GM06990 (cell line): ENCODE results near the gene GLRA1.

ENCODE experiments used
- DNase-seq: peaks from one replicate; pipeline ENCODE4 v3.0.0-alpha.2; 2011; ENCODE audit not compliant: insufficient read length; ENCODE audit errors: extremely low read depth
- H3K27me3 ChIP-seq: replicated peaks from 2 replicates; pipeline ENCODE4 v1.6.0; 2011; ENCODE audit warnings: low read length; ENCODE audit not compliant: control insufficient read depth, insufficient read depth
- H3K36me3 ChIP-seq: 2 replicates; pipeline ENCODE4 v1.5.1; 2011; ENCODE audit warnings: low read length; ENCODE audit not compliant: control insufficient read depth, insufficient read depth
- H3K4me3 ChIP-seq: replicated peaks from 2 replicates; pipeline ENCODE4 v1.5.1; 2011; ENCODE audit warnings: low read depth, mild to moderate bottlenecking, control low read depth, low read length
- TF ChIP-seq, protein P1 (sequence below): IDR thresholded peaks from 2 replicates; pipeline ENCODE4 v1.5.1; 2011; ENCODE audit warnings: low read length, control low read depth, mild to moderate bottlenecking, inconsistent platforms; ENCODE audit not compliant: insufficient read depth, poor library complexity, severe bottlenecking

Gene GLRA1

DNA sequence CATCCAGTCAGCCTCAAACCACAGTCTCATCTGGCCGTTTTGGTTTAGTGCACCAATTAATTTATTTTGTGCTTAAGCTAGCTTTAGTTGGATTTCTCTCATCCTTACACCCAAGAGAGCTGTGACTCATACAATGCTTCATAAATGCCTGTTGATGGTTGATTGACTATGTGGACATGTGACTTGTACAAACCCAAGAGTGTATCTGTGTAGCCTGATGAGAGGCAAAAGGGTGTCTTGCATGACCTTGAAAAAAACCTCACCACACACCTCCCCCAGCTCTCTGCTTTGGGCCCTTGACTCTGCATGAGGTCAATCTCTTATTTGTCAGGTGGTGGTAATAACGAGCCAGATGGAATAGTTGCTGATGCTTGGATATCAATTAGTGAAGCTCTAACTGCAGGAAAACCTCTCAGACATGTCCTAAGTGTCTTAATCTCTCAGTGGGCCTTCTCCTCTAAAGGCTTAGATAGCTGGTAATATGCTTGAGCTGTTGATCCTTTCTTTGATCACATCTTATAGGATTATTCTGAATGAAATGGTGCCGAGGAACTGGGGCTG is 10.6 kb upstream of the GLRA1 start:
- no peak overlapping the region for H3K4me3 ChIP-seq
- TF ChIP-seq, protein P1, sequence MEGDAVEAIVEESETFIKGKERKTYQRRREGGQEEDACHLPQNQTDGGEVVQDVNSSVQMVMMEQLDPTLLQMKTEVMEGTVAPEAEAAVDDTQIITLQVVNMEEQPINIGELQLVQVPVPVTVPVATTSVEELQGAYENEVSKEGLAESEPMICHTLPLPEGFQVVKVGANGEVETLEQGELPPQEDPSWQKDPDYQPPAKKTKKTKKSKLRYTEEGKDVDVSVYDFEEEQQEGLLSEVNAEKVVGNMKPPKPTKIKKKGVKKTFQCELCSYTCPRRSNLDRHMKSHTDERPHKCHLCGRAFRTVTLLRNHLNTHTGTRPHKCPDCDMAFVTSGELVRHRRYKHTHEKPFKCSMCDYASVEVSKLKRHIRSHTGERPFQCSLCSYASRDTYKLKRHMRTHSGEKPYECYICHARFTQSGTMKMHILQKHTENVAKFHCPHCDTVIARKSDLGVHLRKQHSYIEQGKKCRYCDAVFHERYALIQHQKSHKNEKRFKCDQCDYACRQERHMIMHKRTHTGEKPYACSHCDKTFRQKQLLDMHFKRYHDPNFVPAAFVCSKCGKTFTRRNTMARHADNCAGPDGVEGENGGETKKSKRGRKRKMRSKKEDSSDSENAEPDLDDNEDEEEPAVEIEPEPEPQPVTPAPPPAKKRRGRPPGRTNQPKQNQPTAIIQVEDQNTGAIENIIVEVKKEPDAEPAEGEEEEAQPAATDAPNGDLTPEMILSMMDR, result no peak
- no peaks in the 10 kb centered on the region for H3K27me3 ChIP-seq
- no peak for DNase-seq
- no peaks in the 10 kb centered on the region for H3K36me3 ChIP-seq

- DNase-seq, result no peak
- no peak overlapping the region for H3K4me3 ChIP-seq
Measured at GRCh38 chr5:151931260-151931659, 6.6 kb upstream of the GLRA1 start.

GRCh38 chr5:151926188-151926587 is 1.5 kb upstream of the GLRA1 start:
- Histone ChIP-seq H3K4me3 (no peak overlapping the region), H3K36me3 (no peaks in the 10 kb centered on the region), H3K27me3 (no peaks in the 10 kb centered on the region)
- DNase-seq, result no peak
- TF ChIP-seq, protein P1, result no peak

More at GRCh38 chr5:151931260-151931659, 6.6 kb upstream of the GLRA1 start:
- Histone ChIP-seq H3K36me3 (no peaks in the 10 kb centered on the region), H3K27me3 (no peaks in the 10 kb centered on the region)
- TF ChIP-seq, protein P1, result no peak

DNA sequence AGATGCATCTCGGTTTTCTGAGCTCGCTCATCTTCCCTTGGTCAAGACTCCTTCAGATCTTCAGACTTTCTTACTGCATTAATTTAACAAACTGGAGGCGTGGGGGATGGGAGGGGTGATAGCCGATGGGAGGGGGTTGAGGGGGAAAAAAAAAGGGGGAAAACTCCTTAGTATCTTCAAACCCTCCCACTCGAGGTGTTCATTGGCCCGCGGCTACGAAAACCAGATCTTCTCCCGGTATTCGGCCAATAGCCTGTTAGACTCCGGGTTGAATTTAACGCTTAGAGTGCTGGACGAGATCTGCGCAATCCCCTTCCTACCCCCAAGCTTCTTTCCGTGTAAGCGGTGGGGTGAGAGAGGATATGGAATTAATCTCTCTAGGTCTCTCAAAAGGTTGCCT is 689 bp upstream of the GLRA1 start:
- no peak overlapping the region for H3K4me3 ChIP-seq
- H3K36me3 ChIP-seq, result no peaks in the 10 kb centered on the region
- no peak for DNase-seq
- no peaks in the 10 kb centered on the region for H3K27me3 ChIP-seq
- TF ChIP-seq, protein P1, result no peak

GRCh38 chr5:151923866-151924476 is 680 bp downstream of the GLRA1 start:
- no peaks in the 10 kb centered on the region for H3K36me3 ChIP-seq
- no peak overlapping the region for H3K4me3 ChIP-seq
- no peak for DNase-seq
- TF ChIP-seq, protein P1, result peak; percentile 38
- H3K27me3 ChIP-seq, result no peaks in the 10 kb centered on the region
